H1 (cell line): ENCODE results near the gene KATNIP. TPM values are rescaled to one million over a fixed set of nuclear protein-coding genes. Genes with fewer than 3 reads are reported as not detected.

Experiments used
- CTCF ChIA-PET: fragments of 300-600 bp; sonication (Branson Sonifier 250); formaldehyde crosslinking; loops from one replicate; lab custom pipeline; 2021; ENCODE audit not compliant: partially characterized antibody; lab: Charles Lee
- POLR2A ChIA-PET: fragments of 300-600 bp; sonication (Branson Sonifier 250); formaldehyde crosslinking; loops from one replicate; lab custom pipeline; 2021; ENCODE audit warnings: inconsistent platforms; ENCODE audit not compliant: partially characterized antibody; lab: Charles Lee
- DNase-seq, 2 experiments: peaks; one replicate each; pipeline versions ENCODE4 v3.0.0 to v3.0.0-alpha.2; 2010 to 2022; ENCODE audit warnings: low spot score in 2 of 2, low read depth in 1 of 2, mixed read lengths in 1 of 2
- FAIRE-seq: peaks from 2 replicates; lab custom pipeline; 2011; peaks lifted over from hg19 to GRCh38; lab: Jason Lieb, UNC
- H2AFZ ChIP-seq: 2 replicates; pipeline ENCODE4 v1.8.1; 2012; ENCODE audit warnings: low read length, inconsistent platforms
- H2AK5ac ChIP-seq: 2 replicates; pipeline ENCODE4 v1.6.1; 2013; ENCODE audit warnings: low read depth, low read length
- H2BK120ac ChIP-seq: replicated peaks from 2 replicates; pipeline ENCODE3; 2013; ENCODE audit warnings: low read depth, low read length, inconsistent platforms
- H2BK12ac ChIP-seq: 2 replicates; pipeline ENCODE4 v1.6.1; 2013; ENCODE audit warnings: low read depth, low read length
- H2BK15ac ChIP-seq: 2 replicates; pipeline ENCODE4 v1.6.1; 2013; ENCODE audit warnings: low read length
- H2BK20ac ChIP-seq: 2 replicates; pipeline ENCODE4 v1.6.1; 2013; ENCODE audit warnings: low read length
- H2BK5ac ChIP-seq: 2 replicates; pipeline ENCODE4 v1.6.1; 2013; ENCODE audit warnings: low read depth, low read length
- H3K14ac ChIP-seq: 2 replicates; pipeline ENCODE4 v1.6.1; 2013; ENCODE audit warnings: inconsistent platforms; ENCODE audit not compliant: insufficient read length
- H3K18ac ChIP-seq: 2 replicates; pipeline ENCODE4 v1.6.1; 2013; ENCODE audit warnings: low read length; ENCODE audit errors: extremely low read depth
- H3K23ac ChIP-seq: 2 replicates; pipeline ENCODE4 v1.6.1; 2013; ENCODE audit warnings: inconsistent platforms; ENCODE audit not compliant: insufficient read length
- H3K23me2 ChIP-seq: 2 replicates; pipeline ENCODE4 v1.6.1; 2013; ENCODE audit warnings: low read depth, low read length
- H3K27ac ChIP-seq: 2 replicates; pipeline ENCODE4 v1.6.1; 2011; ENCODE audit warnings: low read depth, low read length, inconsistent platforms
- H3K27me3 ChIP-seq, 4 experiments: replicated peaks in 1 of 4; 1 replicate in 1 of 4; 2 replicates in 3 of 4; pipeline versions ENCODE4 v1.6.1 to v1.8.1; 2011 to 2013; ENCODE audit warnings: low read length in 3 of 4, mild to moderate bottlenecking in 3 of 4, inconsistent platforms in 2 of 4, mixed read lengths in 2 of 4, moderate library complexity in 1 of 4; ENCODE audit not compliant: control insufficient read depth in 3 of 4, insufficient read depth in 3 of 4; ENCODE audit errors: extremely low read depth in 1 of 4
- H3K36me3 ChIP-seq, 4 experiments: 2 replicates each; pipeline versions ENCODE4 v1.6.1 to v1.8.1; 2011 to 2013; ENCODE audit warnings: mild to moderate bottlenecking in 4 of 4, low read length in 3 of 4, moderate library complexity in 2 of 4, control low read depth in 1 of 4, inconsistent platforms in 1 of 4; ENCODE audit not compliant: insufficient read depth in 4 of 4, control insufficient read depth in 2 of 4
- H3K4ac ChIP-seq: replicated peaks from 2 replicates; pipeline ENCODE3; 2013; ENCODE audit warnings: low read length, low read depth, mixed read lengths, inconsistent platforms; ENCODE audit not compliant: insufficient read length
- H3K4me1 ChIP-seq, 4 experiments: replicated peaks in 1 of 4; 1 replicate in 1 of 4; 2 replicates in 3 of 4; pipeline versions ENCODE4 v1.6.1 to v1.8.1; 2011 to 2013; ENCODE audit warnings: low read length in 3 of 4, inconsistent platforms in 2 of 4, mixed read lengths in 1 of 4; ENCODE audit not compliant: insufficient read depth in 4 of 4, control insufficient read depth in 3 of 4
- H3K4me2 ChIP-seq, 2 experiments: 2 replicates each; pipeline versions ENCODE4 v1.6.1 to v1.8.1; 2011 to 2013; ENCODE audit warnings: low read depth in 2 of 2, low read length in 2 of 2, control low read depth in 1 of 2, inconsistent platforms in 1 of 2, mild to moderate bottlenecking in 1 of 2; ENCODE audit not compliant: insufficient read depth in 1 of 2
- H3K4me3 ChIP-seq, 4 experiments: fragments of 200-600, 300-600 bp in 1 of 4; sonication (generic), shearing (Covaris generic), sonication (Bioruptor Twin) in 1 of 4; 2 replicates each; pipeline versions ENCODE4 v1.5.1 to v1.8.1; 2011 to 2016; ENCODE audit warnings: low read length in 4 of 4, low read depth in 3 of 4, control low read depth in 2 of 4, inconsistent platforms in 2 of 4, mild to moderate bottlenecking in 2 of 4, mixed read lengths in 1 of 4, moderate library complexity in 1 of 4; ENCODE audit not compliant: insufficient read depth in 2 of 4; ENCODE audit errors: extremely low read depth in 1 of 4
- H3K56ac ChIP-seq: replicated peaks from 2 replicates; pipeline ENCODE3; 2013; ENCODE audit warnings: low read depth, mild to moderate bottlenecking, mixed read lengths, low read length, inconsistent platforms; ENCODE audit not compliant: insufficient read length
- H3K79me1 ChIP-seq: 2 replicates; pipeline ENCODE4 v1.6.1; 2013; ENCODE audit warnings: low read depth, low read length, control low read depth
- H3K79me2 ChIP-seq, 2 experiments: 2 replicates each; pipeline versions ENCODE4 v1.6.1 to v1.8.1; 2012 to 2013; ENCODE audit warnings: low read length in 2 of 2, mild to moderate bottlenecking in 2 of 2, inconsistent platforms in 1 of 2; ENCODE audit not compliant: insufficient read depth in 2 of 2, control insufficient read depth in 1 of 2
- H3K9ac ChIP-seq, 4 experiments: replicated peaks in 1 of 4; 1 replicate in 1 of 4; 2 replicates in 3 of 4; pipeline versions ENCODE4 v1.6.1 to v1.8.1; 2011 to 2013; ENCODE audit warnings: low read depth in 3 of 4, low read length in 3 of 4, control low read depth in 2 of 4, mild to moderate bottlenecking in 2 of 4, moderate library complexity in 2 of 4, inconsistent platforms in 1 of 4; ENCODE audit errors: extremely low read depth in 1 of 4
- H3K9me3 ChIP-seq, 2 experiments: 2 replicates each; pipeline versions ENCODE4 v1.6.1 to v1.8.1; 2012 to 2013; ENCODE audit warnings: mild to moderate bottlenecking in 2 of 2, moderate library complexity in 2 of 2, control low read depth in 1 of 2, inconsistent platforms in 1 of 2, low read depth in 1 of 2, low read length in 1 of 2, mixed read lengths in 1 of 2; ENCODE audit not compliant: insufficient read depth in 2 of 2
- H4K20me1 ChIP-seq, 2 experiments: replicated peaks in 1 of 2; 2 replicates each; pipeline versions ENCODE3 to v1.8.1; 2011 to 2013; ENCODE audit warnings: inconsistent platforms in 2 of 2, low read length in 2 of 2, mild to moderate bottlenecking in 1 of 2; ENCODE audit not compliant: insufficient read depth in 2 of 2, control insufficient read depth in 1 of 2
- H4K5ac ChIP-seq: 2 replicates; pipeline ENCODE4 v1.6.1; 2013; ENCODE audit warnings: low read length, low read depth, mixed read lengths, inconsistent platforms; ENCODE audit not compliant: insufficient read length
- H4K8ac ChIP-seq: 2 replicates; pipeline ENCODE4 v1.8.0; 2013; ENCODE audit warnings: mild to moderate bottlenecking, moderate library complexity, low read length, inconsistent platforms; ENCODE audit not compliant: insufficient read depth; ENCODE audit errors: extremely low read depth
- H4K91ac ChIP-seq: replicated peaks from 2 replicates; pipeline ENCODE3; 2013; ENCODE audit warnings: low read length, mixed read lengths, inconsistent platforms; ENCODE audit not compliant: insufficient read length
- CTCF ChIP-seq, 3 experiments: IDR thresholded peaks; 1 replicate in 2 of 3; 2 replicates in 1 of 3; pipeline versions ENCODE4 v1.5.1 to v1.6.1; 2011; ENCODE audit warnings: low read length in 3 of 3, mild to moderate bottlenecking in 3 of 3, inconsistent platforms in 2 of 3, low read depth in 1 of 3, moderate library complexity in 1 of 3; ENCODE audit not compliant: insufficient read depth in 1 of 3; ENCODE audit errors: control extremely low read depth in 1 of 3
- KDM1A ChIP-seq: fragments of 200-600, 300-600 bp; sonication (generic); IDR thresholded peaks from 2 replicates; pipeline ENCODE4 v1.7.1; 2016; ENCODE audit warnings: mild to moderate bottlenecking, low read length, borderline replicate concordance
- WGBS, 2 experiments: shearing (Covaris generic) in 1 of 2; methylation state at CpG; one replicate each; pipeline versions ENCODE4 v1.1.6 to v1.1.7; 2013 to 2015; ENCODE audit warnings: low lambda C conversion rate in 2 of 2, mixed read lengths in 2 of 2, inconsistent platforms in 1 of 2, low coverage in 1 of 2, missing lambda C conversion rate in 1 of 2; ENCODE audit not compliant: insufficient replicate concordance in 2 of 2, insufficient coverage in 1 of 2, insufficient read length in 1 of 2; ENCODE audit errors: extremely low coverage in 1 of 2, missing lambda C conversion rate in 1 of 2; 5-methylcytosine and 5-hydroxymethylcytosine counted together
- polyA plus RNA-seq, 7 experiments: library from polyadenylated mRNA; depleted of rRNA in 3 of 7; stranded (reverse) in 5 of 7; unstranded in 2 of 7; fragments of >200 nt in 5 of 7; fragments of 200-250 nt in 2 of 7; gene quantifications; 1 replicate in 5 of 7; 2 replicates in 1 of 7; 4 replicates in 1 of 7; pipeline versions ENCODE4 v1.2.1 to v1.2.3, GENCODE V29; 2011 to 2013; ENCODE audit warnings: missing spikeins in 2 of 7, mixed read lengths in 2 of 7
- total RNA-seq: library from RNA; stranded (reverse); fragmentation: NEBNext Ultra II Directional; extraction: Animal tissue kit (Norgen Biotek cat#: 25700); gene quantifications from 2 replicates; pipeline ENCODE4 v1.2.1, GENCODE V29; 2021

Gene KATNIP
- total and polyA plus RNA-seq, 2 of the 8 experiments (the other 6 are each of a cell fraction or from before 2014, with no cell fraction given) = 7.9 to 20.0 TPM

- no peak for FAIRE-seq
- 77% methylated on average over 4 of the region's 4 CpGs; no CpG with 5 or more reads in 1 of the 2 experiments for WGBS, 2 experiments
Observed at GRCh38 chr16:27596411-27596810, 46.5 kb downstream of the KATNIP start.

More at GRCh38 chr16:27596411-27596810, 46.5 kb downstream of the KATNIP start:
- ChIA-PET POLR2A (no interaction called here), CTCF (interaction anchor here (0.6 to 4.6 kb wide), 6 partner anchors 8 to 102 kb away, joined by 3 to 19 read pairs (median 4); no protein-coding TSS in a partner anchor)
- no peak overlapping the region for H2BK20ac ChIP-seq
- no peak overlapping the region for H3K4me3 ChIP-seq
- H3K36me3 ChIP-seq = no peaks in the 10 kb centered on the region
- no peaks in the 10 kb centered on the region for H4K20me1 ChIP-seq
- H2AK5ac ChIP-seq = no peak overlapping the region
- no peaks in the 10 kb centered on the region for H3K23me2 ChIP-seq
- no peaks in the 10 kb centered on the region for H3K9me3 ChIP-seq
- H2BK12ac ChIP-seq = no peak overlapping the region
- no peak overlapping the region for H3K23ac ChIP-seq
- no peak overlapping the region for H2AFZ ChIP-seq
- H3K79me2 ChIP-seq = no peaks in the 10 kb centered on the region
- H3K9ac ChIP-seq = no peak overlapping the region
- no peak overlapping the region for H3K27ac ChIP-seq
- H3K18ac ChIP-seq = no peak overlapping the region
- no peak for TF ChIP-seq CTCF (IDR thresholded peaks at IDR 0.05; ENCODE audit: control extremely low read depth in 1 of 3, insufficient read depth in 1 of 3, low read depth in 1 of 3, low read length in 3 of 3)
- TF ChIP-seq KDM1A = no peak
- H3K4ac ChIP-seq = no peak overlapping the region
- peaks cover 0 to 21% (median 8%) of the 10 kb centered on the region in 4 experiments; a peak in 6 of 7 replicates for H3K4me1 ChIP-seq
- no peak for DNase-seq
- H4K91ac ChIP-seq = no peak overlapping the region
- no peaks in the 10 kb centered on the region for H3K79me1 ChIP-seq
- H3K27me3 ChIP-seq = no peaks in the 10 kb centered on the region
- no peak overlapping the region for H4K5ac ChIP-seq
- H2BK5ac ChIP-seq = no peak overlapping the region
- no peak overlapping the region for H3K14ac ChIP-seq
- H3K4me2 ChIP-seq = no peak overlapping the region
- H2BK120ac ChIP-seq = no peak overlapping the region
- no peak overlapping the region for H2BK15ac ChIP-seq
- H4K8ac ChIP-seq = no peak overlapping the region
- no peak overlapping the region for H3K56ac ChIP-seq
